Prostate gland (tissue), 2 donors: Measurements from ENCODE around the gene KIF15.

Source experiments
- CTCF ChIP-seq, 4 experiments: fragments of 200-600 bp in 2 of 4; fragments of 450-650 bp in 2 of 4; sonication (generic) in 2 of 4; IDR thresholded peaks; 1 replicate in 3 of 4; 2 replicates in 1 of 4; pipeline ENCODE4 v1.5.1; 2016 to 2019; ENCODE audit warnings: antibody characterized with exemption in 4 of 4, mild to moderate bottlenecking in 2 of 4, moderate library complexity in 2 of 4
- POLR2A ChIP-seq: fragments of 450-650 bp; IDR thresholded peaks from one replicate; pipeline ENCODE4 v1.6.1; 2016; ENCODE audit warnings: antibody characterized with exemption, mild to moderate bottlenecking

GRCh38 chr3:44880284-44880683 lies 118.7 kb downstream of the KIF15 start:
- TF ChIP-seq POLR2A, result no peak
- TF ChIP-seq CTCF (IDR thresholded peaks at IDR 0.05), result no peak
